Inferior parietal cortex (tissue), 1 donor: ENCODE measurements around the gene SKI.

Experiments used
- DNase-seq: peaks from one replicate; pipeline ENCODE4 v3.0.0-alpha.2; 2016; ENCODE audit errors: extremely low spot score

Gene SKI

DNA sequence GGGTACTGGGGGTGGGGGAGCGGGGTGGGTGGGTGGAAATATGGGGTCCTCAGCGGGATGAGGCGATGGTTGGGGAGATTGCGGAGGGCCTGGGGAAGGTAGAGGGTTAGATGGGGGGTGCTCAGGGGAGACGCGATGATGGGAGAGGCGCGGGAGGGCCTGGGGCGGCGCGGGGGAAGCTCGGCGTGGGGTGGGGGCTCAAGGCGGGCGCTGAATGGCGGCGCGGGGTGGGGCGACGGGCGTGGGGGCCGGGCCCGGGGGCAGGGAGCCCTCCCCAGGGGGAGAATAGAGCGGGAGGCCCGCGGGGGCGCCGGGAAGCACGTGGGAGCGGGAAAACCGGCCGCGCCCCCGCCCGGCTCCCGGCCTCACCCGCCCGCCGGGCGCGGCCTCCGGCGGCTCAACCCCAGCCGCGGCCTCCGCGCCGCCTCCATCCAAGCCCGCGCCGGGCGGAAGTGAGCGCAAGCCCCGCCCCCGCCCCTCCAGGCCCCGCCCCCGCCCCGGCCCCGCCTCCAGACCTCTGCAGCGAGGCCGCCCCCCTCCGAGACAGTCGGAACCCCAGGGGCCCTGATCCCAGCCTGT is 33.7 kb upstream of the SKI start, which contains the start of gene FAAP20:
FAAP20 (minus strand) TSS at position 454 of the 579 bp plus-strand sequence; CDS start at position 431, 23 bp downstream.
- peak; percentile 47 for DNase-seq

- peak; percentile 77 for DNase-seq
Measured at GRCh38 chr1:2194898-2195673, 33.0 kb upstream of the SKI start.

DNA sequence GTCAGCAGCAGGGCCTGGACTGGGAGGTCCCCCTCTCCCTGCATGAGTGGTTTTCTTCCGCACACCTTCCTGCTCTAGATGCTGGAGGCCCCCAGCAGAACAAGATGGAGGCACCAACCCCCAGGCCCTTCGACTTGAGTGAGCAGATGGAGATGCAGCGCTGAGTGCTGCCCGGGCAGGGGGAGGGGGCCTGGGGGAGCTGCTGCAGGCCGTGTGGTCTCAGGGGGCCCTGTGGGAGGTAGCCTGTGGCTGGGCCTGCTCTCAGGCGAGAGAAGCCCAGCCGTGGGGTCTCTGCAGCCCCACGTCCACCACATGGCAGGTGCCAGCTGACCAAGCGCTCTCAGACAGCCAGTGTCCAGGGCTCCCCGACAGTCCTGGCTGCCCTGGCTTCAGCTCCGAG is 32.3 kb upstream of the SKI start:
- DNase-seq: no peak

DNA sequence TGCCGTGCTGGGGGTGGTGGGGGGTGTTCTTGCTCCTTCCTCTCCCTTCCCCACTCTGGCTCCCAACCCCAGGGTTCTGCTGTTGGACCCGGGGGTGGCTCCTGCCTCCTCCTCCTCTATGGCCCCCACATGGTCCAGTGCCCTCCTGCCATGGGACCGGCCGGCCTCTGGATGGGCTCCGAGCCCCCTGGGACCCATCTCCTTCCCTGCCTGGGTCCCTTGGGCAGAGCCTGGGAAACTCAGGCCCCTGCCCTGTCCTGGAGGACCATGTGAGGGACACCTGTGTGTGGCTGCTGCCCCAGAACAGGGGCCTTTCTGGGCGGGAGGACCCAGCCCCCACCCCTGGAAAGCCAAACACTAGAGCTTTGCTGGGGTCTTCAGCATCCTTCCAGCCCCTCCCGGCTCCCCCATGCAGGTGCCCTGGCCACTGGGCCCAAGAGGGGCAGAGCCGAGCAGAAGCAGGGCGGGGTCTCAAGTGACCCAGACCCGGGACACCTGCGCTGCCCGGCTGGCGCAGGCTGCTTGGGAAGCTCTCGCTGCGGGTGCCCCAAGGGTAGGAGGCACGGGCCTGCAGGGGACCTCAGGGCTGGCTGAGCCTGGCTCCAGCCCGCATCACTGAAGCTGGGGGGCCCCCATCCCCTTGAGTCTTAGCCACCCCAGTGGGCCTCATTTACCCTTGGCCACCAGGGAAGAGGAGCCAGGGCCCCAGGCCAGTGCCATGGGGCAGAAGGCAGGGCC is 31.0 kb upstream of the SKI start:
- DNase-seq: no peak

DNA sequence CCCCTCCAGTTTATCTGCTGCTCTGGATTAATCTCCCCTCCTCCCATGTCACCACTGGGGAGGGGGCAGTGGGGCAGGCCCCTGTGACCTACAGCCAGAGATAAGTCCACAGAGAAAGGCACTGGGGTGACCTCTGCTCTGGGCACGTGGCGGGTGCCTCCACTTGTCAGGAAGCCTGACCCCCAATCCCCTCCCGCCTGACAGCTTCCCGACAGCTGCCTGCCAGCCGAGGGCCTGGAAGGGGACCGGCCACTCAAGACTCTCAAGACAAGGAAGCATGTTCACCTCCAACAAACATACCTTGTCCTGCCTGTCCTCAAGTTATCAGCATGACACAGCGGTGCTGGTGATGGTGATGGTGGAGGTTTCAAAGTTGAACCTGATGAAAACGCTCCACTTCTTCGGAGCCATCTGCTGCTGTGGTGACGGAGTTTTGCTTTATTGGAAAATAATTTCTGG is 30.4 kb upstream of the SKI start:
- DNase-seq: no peak

GRCh38 chr1:2198571-2198970 is 29.5 kb upstream of the SKI start:
- DNase-seq: no peak

DNA sequence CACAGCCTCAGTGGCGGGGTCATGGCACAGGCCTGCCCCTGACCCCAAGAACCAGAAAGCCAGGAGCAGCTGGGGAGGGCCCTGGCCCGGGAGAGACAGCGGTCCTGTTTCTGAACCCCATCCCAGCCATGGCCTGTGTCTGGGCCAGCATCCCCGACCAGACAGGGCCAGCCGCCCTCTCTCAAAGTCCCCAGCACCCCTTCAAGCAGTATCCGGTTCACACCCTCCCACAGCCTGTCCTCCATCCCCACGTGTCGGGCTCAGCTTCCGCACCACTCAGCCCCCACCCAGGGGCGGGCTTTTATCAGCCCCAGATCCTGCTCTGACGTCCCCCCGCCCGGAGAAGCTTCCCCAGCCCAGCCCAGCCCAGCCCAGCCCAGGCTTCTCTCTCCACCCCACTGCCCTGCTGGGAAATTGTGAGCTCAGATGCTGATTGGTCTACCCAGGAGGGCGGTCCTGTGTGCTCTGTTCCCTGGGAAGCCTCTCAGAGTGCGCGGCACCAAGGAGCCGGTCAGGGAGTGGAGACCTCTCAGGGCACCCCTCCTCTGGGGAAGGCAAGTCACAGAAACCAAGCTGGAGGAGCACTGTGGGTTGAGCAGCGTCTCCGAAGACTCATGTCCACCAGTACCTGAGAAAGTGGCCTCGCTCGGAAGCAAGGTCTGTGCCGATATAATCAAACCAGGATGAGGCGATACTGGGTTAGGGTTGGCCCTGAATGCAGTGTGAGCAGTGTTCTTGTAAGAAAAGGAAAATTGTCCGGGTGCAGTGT is 28.9 kb upstream of the SKI start:
- DNase-seq: peak; percentile 76

DNA sequence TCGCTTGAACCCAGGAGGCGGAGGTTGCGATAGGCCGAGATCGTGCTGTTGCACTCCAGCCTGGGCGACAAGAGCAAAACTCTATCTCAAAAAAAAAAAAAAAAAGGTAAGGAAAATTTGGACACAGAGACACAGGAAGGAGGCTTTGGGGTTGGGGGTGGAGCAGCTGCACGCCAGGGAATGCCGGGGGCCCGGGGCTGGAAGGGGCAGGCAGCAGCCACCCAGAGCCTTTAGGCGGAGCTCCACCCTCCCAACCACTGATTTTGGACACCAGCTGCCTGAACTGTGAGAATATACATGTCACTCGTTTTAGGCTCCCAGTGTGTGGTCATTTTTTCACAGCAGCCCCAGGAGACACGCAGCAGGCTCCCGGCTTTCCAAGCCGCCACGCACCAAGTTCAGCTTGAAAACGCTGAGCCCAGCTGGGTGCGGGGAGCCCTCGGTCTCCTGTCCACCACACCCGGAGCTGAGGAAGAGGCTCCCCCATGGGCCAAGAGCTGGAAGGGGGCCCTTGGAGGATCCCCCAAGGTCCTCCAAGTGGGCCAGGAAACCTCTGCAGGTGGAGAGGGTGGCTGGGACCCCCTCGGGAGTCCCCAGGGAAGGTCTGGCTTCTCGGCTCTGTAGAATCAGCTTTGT is 27.7 kb upstream of the SKI start:
- DNase-seq: no peak

DNA sequence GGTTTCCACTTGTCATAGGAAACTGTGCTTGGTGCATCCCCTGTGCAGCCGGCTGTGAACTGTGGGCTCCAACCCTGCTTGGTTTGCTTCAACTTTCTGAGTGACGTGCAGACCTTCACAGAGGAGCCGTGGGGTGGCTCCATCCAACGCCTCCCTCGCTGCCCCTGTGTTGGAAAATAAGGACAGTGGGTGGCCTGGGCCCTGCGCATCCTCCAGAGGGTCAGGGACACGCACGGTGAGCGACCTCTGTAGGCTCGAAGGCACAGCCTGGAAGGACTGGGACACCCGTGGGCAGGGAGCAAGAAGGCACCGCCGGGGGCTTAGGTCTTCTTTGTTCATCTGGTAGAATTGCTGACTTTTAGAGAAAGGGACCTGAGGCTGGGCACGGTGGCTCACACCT is 27.1 kb upstream of the SKI start:
- no peak for DNase-seq

DNA sequence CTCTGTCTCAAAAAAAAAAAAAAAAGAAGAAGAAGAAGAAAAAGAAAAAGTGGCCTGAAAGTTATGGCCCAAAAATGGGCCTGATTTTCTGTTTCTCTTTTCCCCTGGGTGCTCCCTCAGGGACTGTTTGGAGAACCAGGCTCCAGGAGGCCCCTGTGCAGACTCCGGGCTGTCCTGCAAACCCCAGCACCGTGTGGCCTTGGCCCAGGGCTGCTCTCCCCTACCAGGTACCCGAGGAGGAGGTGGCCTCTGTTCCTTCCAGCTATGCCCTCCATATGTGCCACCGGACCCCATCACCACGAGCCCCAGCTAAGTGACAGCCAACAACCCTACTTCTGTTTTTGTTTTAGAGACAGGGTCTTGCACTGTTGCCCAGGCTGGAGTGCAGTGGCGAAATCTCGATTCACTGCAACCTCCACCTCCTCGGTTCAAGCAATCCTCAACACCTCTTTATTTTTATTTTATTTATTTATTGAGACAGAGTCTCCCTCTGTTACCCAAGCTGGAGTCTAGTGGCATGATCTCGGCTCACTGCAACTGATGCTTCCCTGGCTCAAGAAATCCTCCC is 26.0 kb upstream of the SKI start:
- DNase-seq: no peak

DNA sequence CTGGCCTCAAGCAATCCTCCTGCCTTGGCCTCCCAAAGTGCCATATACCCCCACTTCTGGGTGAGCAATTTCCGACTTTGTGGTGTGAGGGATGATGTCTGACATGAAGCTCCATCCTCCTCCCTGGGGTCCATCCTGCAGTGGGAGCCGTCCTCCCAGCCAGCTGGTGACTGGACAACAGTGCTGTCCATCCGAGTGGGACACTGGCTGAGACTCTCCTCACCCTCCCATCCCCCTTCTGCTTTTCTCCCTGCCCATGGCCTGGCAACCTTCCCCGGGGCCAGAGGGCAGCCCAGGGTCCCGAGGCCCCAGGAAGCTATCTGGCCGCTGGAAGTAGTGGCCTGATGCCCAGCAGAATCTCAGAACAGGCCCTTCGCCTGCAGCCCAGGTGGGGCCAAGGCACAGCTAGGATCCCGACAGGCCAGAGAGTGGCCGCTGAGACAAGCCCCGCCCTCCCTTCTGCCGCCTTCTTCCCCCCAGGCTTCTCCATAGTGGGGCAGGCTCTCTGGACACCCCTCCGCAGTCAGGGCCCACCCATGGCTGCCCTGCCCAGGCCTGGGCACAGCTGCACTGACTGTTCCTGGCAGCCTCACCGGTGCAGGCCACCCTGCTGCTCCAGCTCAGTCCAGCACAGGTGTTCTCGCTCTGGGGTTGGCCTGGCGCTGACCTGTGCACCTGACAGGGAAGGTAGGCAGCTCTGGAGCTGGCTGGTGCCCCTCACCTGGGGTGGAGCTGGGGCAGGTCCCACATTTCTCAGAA is 25.1 kb upstream of the SKI start:
- no peak for DNase-seq

DNA sequence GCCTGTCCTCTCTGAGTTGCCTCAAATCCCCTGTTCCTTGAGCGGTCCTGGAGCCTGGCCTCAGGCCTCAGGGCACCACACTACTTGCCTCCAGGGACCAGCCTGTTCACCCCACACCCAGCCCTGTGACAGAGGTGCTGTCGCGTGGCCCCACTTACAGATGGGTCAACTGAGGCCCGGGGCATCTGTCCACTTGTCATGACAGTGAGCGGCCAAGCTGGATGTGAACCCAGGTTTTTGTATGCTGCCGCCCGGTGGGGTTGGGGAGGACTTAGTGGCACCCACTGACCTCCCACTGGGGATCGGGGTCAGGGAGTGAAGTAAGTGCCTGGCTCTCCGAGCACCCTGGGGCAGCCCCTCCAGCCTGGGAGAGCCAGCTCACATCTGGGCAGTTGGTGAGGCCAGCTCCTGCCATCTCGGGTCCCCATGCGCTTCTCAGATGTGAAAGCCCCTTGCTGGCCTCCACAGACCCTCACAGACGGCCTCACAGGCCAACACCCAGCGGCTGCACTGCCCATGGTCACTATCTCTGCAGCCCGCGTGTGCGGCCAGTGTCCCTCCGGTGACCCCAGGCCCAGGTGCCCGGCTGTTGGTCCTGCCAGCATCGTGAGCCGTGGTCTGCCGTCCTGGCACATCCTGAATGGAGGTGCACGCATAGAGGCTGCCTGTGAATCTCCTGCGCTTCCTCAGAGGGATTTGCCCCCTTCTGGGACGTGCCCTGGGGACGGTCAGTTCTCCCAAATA is 24.3 kb upstream of the SKI start:
- DNase-seq: no peak

- DNase-seq: no peak
Measured at GRCh38 chr1:2204415-2205190, 23.5 kb upstream of the SKI start.

- peak; percentile 46 for DNase-seq
Measured at GRCh38 chr1:2205191-2205952, 22.7 kb upstream of the SKI start.

- DNase-seq: no peak
Measured at GRCh38 chr1:2206813-2207487, 21.2 kb upstream of the SKI start.

GRCh38 chr1:2208309-2209239 is 19.5 kb upstream of the SKI start:
- DNase-seq: no peak
